Effector CD8-positive, alpha-beta T cell (primary cell): ENCODE results near the gene PAX5.
"Not testable (repeated sequence)": the region's sequence is repeated elsewhere in the genome, so short reads cannot be mapped to it uniquely, and the experiment has no call there.

Experiments
- DNase-seq: peaks from one replicate; lab custom pipeline; 2025; lab: John Stamatoyannopoulos, UW

Gene PAX5

DNA sequence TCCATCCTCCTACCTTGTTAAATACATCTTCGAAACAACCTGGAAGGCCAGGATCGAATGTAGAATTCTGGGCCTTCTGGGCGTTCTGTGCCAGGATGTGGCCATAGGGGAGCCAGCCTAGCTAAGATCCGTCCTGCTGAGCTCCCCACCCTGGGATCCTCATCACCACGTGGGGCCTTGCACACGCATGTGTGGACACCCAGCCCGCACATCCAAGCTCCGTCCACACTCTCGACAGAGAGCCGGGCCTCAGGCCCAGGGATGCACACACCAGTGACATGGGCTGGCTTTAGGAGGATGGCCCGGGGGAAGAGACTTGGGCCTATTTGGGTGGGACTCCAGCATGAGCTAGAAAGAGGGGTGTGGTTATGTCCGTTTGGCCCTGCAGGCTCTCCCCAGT lies 154.0 kb downstream of the PAX5 start:
- DNase-seq: no peak

DNA sequence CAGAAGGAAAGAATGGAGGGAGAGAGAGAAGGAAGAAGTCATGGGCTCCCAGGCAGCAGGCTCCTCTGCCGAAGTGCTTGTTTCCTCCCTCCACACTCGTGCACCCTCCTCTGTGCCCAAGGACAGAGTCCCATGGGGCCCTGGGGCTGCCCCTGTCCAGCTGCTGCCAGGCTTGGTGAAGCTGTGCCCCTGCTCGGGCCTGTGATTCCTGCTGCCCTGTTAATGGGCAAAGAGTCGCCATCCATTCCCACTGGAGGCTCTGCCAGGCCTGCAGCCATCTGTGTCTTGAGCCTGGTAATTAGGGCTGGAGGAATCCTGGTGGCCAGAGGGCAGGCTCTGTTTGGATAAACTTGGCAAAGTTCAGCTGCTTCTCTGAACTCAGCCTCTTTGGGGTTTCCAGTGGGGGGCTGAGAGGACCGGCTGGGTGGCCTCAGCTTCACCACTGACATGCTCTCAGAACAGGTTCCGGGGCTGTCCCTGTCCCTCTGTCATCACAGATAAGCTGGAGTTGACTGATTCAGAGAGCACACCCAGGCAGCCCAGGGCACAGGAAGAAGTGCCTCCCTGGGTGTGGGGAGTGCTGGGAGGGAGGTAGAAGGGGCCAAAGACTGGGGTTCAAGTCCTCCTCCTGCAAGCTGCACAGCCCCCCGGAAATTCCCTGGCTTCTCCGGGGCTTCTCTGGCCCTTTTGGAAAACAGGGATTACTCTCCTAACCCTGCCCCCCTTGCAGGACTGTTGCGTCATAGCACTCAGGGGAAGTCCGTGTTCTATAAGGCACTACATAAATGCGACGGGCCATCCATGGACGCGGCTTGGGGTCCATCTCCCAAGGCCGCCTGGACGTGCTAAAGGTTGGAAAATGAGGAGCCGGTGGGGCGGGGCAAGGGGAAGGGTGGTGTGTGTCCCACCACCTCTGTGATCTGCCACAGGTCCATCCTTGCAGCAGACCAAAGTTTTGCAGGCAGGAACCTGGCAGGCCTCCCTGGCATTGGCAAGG lies 154.8 kb downstream of the PAX5 start:
- no peak for DNase-seq

DNA sequence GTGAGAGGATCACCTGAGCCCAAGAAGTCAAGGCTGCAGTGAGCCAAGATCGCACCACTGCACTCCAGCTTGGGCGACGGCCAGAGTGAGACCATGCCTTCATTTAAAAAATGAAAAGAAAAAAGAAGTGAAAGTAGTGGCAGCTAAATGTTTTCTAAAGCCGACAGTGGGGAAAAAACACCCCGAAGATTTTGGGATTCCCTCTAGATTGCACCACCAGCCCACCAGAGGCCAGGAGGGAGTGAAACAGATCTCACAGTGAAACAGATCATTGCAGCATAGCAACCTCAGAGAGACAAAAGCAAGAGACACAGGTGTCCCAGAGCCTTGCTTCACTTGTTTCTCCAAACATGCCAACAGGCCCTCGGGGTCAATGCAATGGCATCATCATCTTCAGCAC lies 156.8 kb downstream of the PAX5 start:
- no peak for DNase-seq

DNA sequence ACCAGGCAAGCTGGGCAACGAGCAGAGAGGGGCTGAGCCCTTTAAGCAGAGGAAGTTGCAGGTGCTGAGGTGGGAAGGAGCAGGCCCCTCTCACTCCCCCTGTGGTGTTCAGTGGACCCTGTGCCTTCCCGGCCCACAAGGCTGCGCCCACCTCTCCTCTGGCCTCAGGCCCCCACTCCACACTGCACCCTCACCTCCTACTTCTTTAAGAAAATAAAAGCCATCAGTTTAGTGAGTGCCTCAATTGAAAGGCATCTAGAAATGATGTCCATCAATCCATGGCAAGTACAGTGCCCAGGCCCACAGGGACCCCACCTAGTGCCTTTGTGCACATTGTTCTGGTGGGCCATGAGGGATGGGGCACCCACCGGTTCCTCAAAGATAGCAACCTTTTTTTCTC lies 158.0 kb downstream of the PAX5 start:
- no peak for DNase-seq

DNA sequence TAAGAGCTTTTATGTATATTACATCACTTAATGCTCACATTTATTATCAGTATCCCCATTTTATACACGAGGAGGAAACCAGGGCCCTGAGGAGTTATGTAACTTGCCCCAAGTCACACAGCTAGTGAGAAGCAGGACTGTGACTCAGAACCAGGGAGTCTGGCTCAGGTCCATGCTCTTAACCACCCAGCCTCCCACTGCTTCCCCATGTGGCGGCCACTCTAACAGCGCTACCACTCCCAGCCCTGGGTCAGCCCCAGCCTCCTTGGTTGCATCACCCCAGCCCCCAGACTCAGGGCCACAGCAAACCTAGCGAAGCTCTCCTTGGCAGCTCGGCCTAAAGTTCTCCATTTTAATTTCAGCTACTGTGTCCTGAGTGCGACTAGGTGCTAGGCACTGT lies 159.1 kb downstream of the PAX5 start:
- no peak for DNase-seq

DNA sequence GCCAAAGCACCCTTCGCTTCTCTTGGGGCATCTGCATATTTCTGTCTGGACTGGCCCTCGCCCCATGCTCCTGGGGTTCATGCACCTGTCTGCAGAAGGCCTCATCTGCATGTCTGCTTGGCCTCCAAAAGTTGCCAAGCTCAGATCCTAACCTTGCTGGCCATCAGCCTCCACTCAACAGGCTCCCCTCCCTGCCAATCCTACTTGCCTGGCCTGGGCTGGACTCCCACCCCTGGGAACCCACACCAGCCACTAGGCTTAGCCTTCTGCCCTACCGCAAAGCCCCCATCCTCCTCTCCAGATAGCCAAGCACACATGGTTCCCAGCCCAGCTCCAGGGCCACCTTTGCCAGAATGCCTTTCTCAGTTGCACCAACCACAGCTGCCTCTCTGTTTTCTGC lies 159.8 kb downstream of the PAX5 start:
- no peak for DNase-seq

DNA sequence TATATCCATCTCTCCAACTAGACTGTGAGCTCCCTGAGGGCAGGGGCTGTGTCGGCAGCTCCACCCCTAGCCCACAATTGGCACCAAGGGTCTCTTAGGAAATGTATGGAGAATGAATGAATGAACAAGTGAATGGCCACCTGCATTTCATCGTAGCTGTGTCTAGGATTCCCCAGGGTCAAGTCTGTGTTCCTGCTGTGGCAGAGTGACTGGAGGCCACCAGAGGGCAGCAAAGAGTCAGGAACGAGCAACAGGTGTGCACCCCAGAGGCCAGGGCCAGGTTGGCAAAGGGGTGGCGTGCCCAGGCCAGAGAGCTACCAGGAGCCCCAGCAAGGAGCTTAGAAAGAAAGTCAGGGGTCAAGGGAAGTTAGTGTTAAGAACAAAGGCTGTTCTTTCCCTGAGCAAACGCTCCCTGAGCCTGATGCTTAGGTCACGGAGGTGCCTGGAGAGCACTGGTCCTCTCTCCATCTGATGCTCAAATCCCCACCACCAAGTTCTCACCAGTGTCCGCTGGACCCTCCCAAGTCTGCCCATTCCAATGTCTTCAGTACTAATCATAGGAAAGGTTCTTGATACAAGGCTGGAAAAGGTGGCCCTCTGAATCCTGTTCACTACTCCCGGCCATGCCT lies 160.7 kb downstream of the PAX5 start:
- peak; percentile 47 for DNase-seq

DNA sequence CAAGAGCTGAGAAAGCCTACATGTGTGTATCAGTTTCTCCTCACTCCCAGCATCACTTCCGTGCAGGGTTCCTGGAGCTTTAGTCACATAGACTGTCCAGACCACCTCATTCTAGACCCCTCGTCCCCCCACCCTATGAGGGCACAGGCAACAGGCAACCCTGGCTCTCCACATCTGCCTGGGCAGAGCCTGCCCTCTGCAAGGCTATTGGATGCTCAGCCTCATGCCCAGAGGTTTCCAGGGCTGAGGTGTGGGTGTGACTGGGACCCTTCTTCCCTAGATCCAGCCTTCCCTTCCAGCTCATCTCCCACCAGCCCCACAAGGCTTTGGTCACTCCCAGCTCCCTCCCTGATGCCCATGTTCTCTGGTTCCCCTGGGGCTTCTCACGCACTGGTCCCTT lies 161.4 kb downstream of the PAX5 start:
- no peak for DNase-seq

DNA sequence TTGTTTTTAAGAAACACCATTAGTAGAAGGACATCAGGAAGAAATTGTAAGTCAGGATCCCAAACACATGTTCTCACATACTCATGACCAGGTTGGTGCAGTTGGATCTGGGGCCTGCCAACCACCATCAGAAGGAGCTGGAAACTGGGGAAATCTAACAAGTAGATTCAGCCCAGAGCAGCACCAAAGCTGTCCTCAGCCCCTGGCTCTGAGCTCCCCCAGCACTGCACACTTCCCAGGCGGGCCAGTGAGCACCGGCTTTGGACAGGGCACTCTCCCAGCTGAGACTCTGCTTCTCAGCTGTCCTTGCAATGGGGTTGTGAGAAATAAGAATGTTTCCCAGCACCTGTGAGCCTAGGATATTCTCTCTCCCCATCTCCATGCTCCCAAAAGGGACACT lies 162.5 kb downstream of the PAX5 start:
- no peak for DNase-seq

DNA sequence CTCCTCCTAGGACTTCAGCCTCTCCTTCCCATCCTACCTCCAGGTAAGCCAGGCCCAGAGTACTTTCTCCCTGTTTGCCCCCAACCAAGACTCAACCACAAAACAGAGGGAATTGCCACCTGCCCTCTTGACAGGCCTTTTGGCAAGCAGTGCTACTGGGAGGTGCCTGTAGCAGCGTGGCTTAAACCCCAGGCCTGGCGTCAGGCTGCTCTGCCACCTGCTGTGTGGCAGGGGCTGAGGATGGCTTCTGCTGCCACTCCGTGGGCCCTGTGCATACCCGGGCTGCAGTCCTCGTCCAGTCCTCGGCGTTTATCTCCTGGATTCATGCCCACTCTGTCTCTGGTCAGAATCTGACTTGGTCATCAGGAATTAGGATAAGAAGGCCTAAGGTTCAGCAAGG lies 163.1 kb downstream of the PAX5 start:
- no peak for DNase-seq

DNA sequence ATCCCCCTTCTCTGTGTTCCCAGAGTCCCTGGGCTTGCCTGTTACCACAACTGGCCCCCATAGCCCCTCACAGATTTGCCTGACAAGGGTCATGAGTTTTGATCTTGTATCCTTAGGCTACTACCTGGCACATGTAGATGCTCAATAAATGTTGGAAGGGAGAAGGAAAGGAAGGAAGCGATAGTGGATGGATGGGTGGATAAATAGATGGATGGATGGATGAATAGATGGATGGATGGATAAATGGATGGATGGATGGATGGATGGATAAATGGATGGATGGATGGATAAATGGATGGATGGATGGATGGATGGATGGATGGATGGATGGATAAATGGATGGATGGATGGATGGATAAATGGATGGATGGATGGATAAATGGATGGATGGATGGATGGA lies 164.5 kb downstream of the PAX5 start:
- not testable (repeated sequence) for DNase-seq

DNA sequence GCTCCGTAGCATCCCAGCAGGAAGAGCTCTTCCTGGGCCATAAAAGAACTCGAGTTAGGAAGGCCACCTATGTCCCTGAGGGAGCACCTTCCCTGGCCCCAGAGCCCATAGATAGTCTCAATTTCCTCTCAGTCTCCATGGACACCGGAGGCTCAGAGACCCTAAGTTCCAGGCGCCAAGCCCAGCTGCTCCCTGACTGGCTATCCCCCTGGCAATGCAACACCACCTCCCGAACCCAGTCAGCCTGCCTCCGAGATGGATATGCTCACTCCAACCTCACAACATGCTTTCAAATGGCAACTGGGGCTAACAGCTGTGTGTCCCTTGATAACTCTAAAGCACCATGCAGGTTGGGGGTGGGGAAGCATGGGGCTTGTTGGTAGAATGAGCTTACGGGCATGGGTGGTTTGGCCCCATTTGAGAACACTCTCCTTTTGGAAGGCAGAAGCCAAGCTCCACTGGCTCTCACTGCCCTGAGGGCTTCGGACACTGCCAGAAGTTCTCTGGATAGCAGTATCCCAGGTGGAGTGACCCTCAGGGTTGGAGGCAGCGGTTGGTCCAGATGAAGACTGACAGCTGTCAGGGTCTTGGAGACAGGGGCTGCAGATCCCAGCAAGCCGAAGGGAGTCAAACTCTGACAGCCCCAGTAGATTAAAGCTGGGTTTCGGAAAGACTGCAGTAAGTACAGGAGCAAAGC lies 165.3 kb downstream of the PAX5 start:
- no peak for DNase-seq

DNA sequence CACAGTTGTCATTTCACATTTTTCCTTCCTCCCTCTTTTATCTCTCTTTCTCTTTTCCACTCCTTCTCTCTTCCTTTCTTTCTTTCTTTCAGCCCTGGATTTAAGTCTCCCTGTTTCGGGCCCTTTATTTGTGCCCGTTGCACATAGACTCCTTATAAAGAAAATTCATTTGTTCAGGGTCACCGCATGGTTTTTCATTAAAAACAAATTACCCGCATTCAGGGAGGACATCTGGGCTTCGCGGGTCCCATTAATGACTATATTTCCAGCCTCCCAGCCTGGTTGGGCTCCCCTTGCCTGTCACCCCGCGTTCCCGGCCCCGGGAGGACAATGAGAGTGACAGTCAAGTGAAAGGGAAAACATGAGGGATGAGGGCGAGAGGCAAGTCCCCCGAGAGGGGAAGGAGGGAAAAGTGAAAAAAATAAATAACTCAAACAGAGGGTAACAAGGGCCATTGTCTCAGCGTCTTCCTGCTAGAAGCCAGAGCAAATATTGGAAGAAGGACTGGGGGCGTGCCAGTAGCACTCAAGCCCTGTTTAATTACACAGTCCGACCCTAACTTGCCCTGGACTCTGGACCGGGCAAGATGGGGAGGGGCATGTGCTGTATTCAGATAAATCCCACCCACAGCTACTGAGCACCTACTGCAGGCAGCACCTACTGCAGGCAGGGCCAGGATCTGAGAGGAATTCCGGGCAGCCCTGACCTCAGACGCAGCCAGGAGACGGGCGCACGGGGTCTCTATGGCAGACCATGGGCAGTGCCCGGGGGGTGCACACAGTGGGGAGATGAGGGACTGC lies 166.2 kb downstream of the PAX5 start:
- no peak for DNase-seq

DNA sequence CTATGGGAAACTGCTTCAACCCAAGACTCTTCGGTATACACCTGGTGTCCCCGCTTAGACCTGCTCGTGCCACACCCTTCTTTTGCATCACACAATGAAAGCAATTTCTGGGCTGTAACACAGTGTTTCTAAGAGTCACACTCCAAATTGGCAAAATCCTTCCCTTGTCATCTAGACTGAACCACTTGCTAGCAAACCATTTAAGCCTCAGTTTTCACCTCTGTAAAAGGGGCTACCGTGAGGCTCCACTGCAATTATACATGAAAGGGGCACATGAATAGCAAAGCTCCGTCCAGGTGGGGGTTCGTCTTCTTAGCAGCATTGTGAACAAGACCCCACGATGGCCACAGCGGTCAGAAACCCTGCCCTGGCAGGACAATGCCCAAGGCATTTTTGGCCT lies 166.8 kb downstream of the PAX5 start:
- DNase-seq: no peak

DNA sequence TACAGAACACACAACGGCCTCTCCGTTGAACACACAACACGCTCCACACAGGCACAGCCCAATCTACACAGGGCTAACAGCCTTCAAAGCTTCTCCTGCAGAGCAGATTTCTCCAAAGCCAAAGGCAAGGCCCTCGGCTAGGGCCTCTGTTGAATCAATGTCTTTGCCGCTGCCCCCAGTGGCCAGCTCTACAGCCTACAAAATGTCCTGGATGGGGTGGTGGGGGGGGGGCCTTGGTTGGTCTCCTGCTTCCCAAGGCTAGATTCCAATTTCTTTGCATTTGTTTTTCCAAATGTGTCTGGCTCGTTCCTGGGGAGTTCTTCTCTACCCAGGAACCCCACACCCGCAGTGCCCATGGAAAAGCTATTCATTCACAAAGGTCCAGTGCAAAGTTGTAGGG lies 167.2 kb downstream of the PAX5 start:
- DNase-seq: no peak

DNA sequence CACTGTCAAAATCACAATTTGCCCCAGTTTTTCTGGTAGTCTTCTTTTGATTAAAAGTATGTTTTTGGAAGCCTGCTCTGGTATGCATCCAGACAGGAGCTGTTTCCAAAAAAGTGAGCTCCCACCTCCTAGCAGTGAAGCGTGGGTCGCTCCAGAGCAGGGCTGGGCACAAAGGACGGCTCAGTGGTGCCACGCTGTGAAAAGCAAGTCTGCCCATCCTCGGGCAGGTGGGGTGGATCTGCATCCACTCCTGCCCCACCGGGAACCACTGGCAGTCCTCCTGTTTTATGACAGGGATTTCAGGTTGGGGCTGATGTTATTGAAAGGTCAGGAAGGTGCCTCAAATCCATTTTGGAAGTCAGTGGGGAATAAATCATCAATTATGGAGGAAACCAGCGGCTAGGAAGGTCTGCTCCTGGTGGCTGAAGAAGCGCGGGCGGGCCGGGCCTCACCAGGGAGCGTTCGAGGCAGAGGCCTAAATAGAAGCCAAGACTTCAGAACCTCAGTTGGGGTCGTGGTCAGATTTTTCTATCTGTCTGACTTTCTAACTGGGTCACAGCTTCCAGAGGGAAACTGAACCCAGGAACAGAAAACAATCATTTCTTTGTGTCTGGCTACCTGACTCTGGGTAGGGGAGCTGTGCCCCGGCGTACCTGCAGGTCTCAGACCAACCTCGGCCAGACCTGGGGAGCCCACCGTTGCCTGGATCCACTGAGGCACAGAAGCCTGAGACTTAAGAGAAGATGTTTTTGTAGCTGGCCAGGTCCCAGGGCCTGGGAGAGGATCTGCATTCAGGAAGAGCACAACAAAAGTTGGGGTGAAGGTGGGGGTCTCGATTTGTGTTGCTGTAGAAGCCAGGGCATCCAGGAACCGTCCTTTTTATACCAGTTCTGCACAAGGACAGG lies 168.1 kb downstream of the PAX5 start:
- no peak for DNase-seq

DNA sequence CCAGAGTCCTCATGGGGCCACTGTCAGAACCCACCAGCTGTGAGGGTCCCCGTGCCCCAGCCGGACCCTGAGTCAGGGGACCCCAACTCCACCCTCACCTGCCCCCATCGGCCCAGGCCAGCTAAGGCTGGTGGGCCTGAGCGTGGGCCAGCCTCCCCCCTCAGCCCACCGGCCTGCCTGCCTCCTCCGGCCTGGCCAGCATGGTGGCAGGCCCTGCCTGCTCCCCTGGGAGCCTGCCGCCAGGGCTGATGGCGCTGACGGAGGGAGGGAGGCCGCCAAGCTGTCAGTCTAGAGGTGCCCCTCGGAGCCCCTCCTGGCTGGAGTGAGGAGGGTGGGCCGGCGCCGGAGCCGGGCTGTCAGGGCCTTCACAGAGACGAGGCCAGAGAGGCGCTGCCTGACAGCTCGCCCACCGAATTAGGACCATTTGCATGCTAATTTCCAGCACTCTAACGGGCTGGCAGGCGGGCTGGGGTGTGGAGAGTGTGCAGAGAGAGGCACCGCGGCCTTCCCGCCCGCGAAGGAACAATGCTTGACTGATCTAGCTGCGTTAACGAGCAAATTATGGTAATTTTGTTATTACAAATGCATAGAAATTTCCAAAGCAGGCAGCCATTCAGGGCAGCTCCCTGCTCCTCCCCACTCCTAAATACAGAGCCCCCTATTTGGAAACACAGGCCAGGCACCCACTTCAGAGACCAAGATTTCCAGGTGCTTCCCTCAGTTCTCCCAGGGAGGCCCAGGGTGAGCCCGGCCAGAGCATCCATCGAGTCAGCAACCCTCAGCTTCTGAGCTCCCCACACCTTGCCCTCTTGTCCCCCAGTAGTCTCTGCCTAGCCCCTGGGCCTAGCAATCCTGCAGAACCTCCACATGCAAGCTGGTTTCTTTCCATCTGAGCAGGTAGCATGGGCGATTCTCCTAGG lies 169.3 kb downstream of the PAX5 start:
- no peak for DNase-seq

DNA sequence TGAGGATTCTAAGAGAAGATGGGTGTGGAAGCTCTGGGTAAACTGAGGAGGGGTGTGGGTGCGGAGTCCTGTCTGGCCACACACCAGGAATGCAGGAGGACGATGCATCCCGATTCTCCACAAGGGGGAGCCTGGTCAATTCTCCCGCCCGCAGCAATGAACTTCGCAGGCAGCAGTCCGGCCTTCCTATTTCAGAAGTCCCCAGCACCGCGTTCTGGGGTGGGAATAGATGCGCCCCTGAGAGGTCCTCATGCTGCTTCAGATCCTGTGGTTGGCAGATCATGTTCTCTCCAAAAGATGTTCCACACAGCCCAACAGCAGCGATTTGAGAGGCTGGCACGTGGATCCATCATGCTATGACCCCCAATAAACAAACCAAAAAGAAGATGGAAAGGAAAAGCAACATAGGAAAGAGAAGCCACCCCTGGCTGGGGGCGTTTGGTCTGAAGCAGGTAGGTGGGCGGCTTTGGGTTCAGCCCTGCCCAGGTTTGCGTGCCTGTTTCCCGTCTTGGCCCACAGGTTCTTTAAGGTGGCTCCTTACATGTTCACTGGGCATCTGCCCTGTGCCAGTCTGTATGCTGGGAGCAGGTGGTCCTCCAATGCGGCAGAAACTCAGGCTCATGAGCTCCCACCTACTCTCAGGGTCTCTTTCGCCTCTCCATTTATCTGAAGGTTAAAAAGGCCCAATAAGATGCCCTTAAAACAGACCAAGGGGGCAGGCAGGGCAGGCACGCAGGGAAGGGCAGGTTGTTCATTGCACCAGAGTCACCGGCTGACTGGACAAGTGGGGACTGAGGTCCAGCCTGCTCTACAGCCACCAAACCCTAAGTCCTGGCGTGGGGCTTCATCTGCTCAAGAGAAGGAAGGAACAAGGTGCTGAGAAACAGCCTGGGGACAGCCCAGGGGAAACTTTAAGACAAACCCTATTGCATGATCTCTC lies 171.6 kb downstream of the PAX5 start:
- no peak for DNase-seq
